ENCODE data around the gene ODC1. TPM values are rescaled to one million over a fixed set of nuclear protein-coding genes. Genes with fewer than 3 reads are reported as not detected.

ODC1 gene
- total RNA-seq, 1 experiment from 2014 or later = 231 TPM

DNA sequence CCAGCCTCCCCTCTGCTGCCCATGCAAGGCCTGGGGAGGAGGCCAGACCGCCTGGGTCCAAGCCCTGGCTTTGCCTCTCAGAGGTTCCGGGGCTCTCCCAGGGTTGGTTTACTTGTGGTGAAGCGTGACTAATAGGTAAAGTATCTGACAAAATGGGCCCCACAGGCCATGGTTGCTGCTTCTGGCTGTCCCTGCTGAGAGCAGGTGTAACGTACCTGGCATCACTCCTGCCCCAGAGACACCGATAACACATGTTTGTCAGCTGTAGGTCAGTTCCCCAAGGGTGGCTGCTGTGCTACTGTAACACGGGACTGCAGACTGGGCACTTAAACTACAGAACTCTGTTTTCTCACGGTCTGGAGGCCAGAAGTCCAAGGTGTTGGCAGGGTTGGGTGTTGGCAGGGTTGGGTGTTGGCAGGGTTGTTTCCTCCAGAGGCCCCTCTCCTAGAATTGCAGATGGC, 34.1 kb downstream of the ODC1 start:
- Histone ChIP-seq H2AFZ (ENCODE audit: low read depth, low read length, poor library complexity, severe bottlenecking) (no peak overlapping the region), H3K27me3 (ENCODE audit: insufficient read depth, low read length) (no peaks in the 10 kb centered on the region), H4K20me1 (ENCODE audit: insufficient read depth) (no peaks in the 10 kb centered on the region), H3K9me2 (ENCODE audit: insufficient read depth) (no peaks in the 10 kb centered on the region), H3K4me2 (ENCODE audit: low read length) (peak overlapping the region; percentile 55), H3K4me3 (replicated peaks in 1 of 2; ENCODE audit: low read depth in 1 of 2, low read length in 2 of 2) (no peak overlapping the region), H3K9me3 (ENCODE audit: control insufficient read depth in 1 of 2, insufficient read depth in 1 of 2, low read depth in 1 of 2, low read length in 2 of 2) (no peaks in the 10 kb centered on the region), H3K79me2 (ENCODE audit: insufficient read depth, low read length) (peaks cover 21% of the 10 kb centered on the region; the same call in 1 of the 2 replicates), H3K36me3 (ENCODE audit: control insufficient read depth in 1 of 2, insufficient read depth in 2 of 2, low read length in 2 of 2) (peaks cover 0 to 9% of the 10 kb centered on the region in 2 experiments; a peak in 1 of 4 replicates), H3K4me1 (ENCODE audit: control insufficient read depth in 1 of 2, insufficient read depth in 2 of 2, low read length in 2 of 2) (peaks cover 23 to 47% of the 10 kb centered on the region in 2 experiments), H3K9ac (ENCODE audit: low read length) (peak overlapping the region; percentile 12; the same call in 1 of the 2 replicates), H3K27ac (ENCODE audit: low read depth, low read length) (peak overlapping the region; percentile 39)
- TF ChIP-seq CEBPB (IDR thresholded peaks at IDR 0.05; ENCODE audit: low read depth) (no peak), SRF (IDR thresholded peaks at IDR 0.05; ENCODE audit: low read depth) (no peak)
- ChIA-PET CTCF (no interaction called here), RAD21 (ENCODE audit: low non-redundant PET in 1 of 2, low total read pairs in 2 of 2, uncharacterized antibody in 2 of 2, unreplicated experiment in 2 of 2) (no interaction called here), POLR2A (no interaction called here)
- no peak for DNase-seq (ENCODE audit: low read depth, low spot score)
- no TSS peak for BruUV-seq (replicated peaks)
- peak; percentile 47 for ATAC-seq
- intact Hi-C loops (cut with micrococcal nuclease) = no loop called here

DNA sequence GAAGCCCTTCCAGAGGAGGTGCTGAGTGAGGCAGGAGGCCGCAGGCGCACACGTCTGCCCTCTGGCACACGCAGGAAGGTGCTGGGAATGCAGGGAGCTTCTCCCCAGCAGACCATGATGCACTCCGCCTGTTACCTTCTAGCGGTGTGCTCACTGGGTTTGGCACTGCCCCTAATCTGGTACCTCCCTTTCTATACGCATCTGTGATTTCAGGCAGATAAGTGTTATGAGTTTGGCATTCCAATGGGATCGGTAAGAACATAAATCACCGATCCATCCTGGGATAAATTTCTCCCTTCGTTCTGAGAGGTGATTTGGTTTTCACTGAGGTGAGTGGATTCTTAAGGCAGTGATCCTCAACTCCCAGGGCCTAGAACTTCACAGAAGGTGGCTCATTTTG, 34.6 kb downstream of the ODC1 start:
- TF ChIP-seq SRF (IDR thresholded peaks at IDR 0.05; ENCODE audit: low read depth) (no peak), TCF7L2 (IDR thresholded peaks at IDR 0.05; ENCODE audit: borderline replicate concordance, extremely low read depth, insufficient read depth, insufficient read length) (no peak), CBX3 (IDR thresholded peaks at IDR 0.05; ENCODE audit: low read depth) (no peak), POLR2A (IDR thresholded peaks at IDR 0.05; ENCODE audit: borderline replicate concordance, extremely low read depth, insufficient read depth, insufficient read length) (no peak), JUND (IDR thresholded peaks at IDR 0.05) (no peak), EZH2 (IDR thresholded peaks at IDR 0.05) (no peak)
- TF ChIP-seq, protein P1, sequence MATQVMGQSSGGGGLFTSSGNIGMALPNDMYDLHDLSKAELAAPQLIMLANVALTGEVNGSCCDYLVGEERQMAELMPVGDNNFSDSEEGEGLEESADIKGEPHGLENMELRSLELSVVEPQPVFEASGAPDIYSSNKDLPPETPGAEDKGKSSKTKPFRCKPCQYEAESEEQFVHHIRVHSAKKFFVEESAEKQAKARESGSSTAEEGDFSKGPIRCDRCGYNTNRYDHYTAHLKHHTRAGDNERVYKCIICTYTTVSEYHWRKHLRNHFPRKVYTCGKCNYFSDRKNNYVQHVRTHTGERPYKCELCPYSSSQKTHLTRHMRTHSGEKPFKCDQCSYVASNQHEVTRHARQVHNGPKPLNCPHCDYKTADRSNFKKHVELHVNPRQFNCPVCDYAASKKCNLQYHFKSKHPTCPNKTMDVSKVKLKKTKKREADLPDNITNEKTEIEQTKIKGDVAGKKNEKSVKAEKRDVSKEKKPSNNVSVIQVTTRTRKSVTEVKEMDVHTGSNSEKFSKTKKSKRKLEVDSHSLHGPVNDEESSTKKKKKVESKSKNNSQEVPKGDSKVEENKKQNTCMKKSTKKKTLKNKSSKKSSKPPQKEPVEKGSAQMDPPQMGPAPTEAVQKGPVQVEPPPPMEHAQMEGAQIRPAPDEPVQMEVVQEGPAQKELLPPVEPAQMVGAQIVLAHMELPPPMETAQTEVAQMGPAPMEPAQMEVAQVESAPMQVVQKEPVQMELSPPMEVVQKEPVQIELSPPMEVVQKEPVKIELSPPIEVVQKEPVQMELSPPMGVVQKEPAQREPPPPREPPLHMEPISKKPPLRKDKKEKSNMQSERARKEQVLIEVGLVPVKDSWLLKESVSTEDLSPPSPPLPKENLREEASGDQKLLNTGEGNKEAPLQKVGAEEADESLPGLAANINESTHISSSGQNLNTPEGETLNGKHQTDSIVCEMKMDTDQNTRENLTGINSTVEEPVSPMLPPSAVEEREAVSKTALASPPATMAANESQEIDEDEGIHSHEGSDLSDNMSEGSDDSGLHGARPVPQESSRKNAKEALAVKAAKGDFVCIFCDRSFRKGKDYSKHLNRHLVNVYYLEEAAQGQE (IDR thresholded peaks at IDR 0.05; ENCODE audit: low read depth) = no peak
- Histone ChIP-seq H4K20me1 (ENCODE audit: insufficient read depth) (no peaks in the 10 kb centered on the region), H3K4me2 (ENCODE audit: low read length) (peak overlapping the region; percentile 55), H3K36me3 (ENCODE audit: control insufficient read depth in 1 of 2, insufficient read depth in 2 of 2, low read length in 2 of 2) (peaks cover 0 to 9% of the 10 kb centered on the region in 2 experiments; a peak in 1 of 4 replicates), H2AFZ (ENCODE audit: low read depth, low read length, poor library complexity, severe bottlenecking) (no peak overlapping the region), H3K27ac (ENCODE audit: low read depth, low read length) (peak overlapping the region; percentile 39), H3K9ac (ENCODE audit: low read length) (peak overlapping the region; percentile 12; the same call in 1 of the 2 replicates), H3K27me3 (ENCODE audit: insufficient read depth, low read length) (no peaks in the 10 kb centered on the region), H3K9me2 (ENCODE audit: insufficient read depth) (no peaks in the 10 kb centered on the region), H3K4me1 (ENCODE audit: control insufficient read depth in 1 of 2, insufficient read depth in 2 of 2, low read length in 2 of 2) (peaks cover 28 to 53% of the 10 kb centered on the region in 2 experiments), H3K79me2 (ENCODE audit: insufficient read depth, low read length) (peaks cover 17% of the 10 kb centered on the region; the same call in 1 of the 2 replicates), H3K4me3 (replicated peaks in 1 of 2; ENCODE audit: low read depth in 1 of 2, low read length in 2 of 2) (no peak overlapping the region), H3K9me3 (ENCODE audit: control insufficient read depth in 1 of 2, insufficient read depth in 1 of 2, low read depth in 1 of 2, low read length in 2 of 2) (no peaks in the 10 kb centered on the region)
- no peak for ATAC-seq
- CTCF ChIA-PET = no interaction called here
- RAD21 ChIA-PET (ENCODE audit: low non-redundant PET in 1 of 2, low total read pairs in 2 of 2, uncharacterized antibody in 2 of 2, unreplicated experiment in 2 of 2) = no interaction called here
- intact Hi-C loops (cut with micrococcal nuclease) = no loop called here
- no peak for DNase-seq (ENCODE audit: low read depth, low spot score)
- POLR2A ChIA-PET = no interaction called here
- BruUV-seq (replicated peaks) = no TSS peak
